ENCODE results near the gene CCDC107.
A peak's percentile ranks its signal among the peaks of the same experiment; 100 is the strongest.
"Not testable (repeated sequence)": the region's sequence is repeated elsewhere in the genome, so short reads cannot be mapped to it uniquely, and the experiment has no call there.

The CCDC107 gene

GRCh38 chr9:35658137-35658967, at the start of gene CCDC107:
CCDC107 (plus strand) TSS chr9:35658292; CDS start chr9:35658380, 88 bp downstream.
- peak; percentile 86 for DNase-seq

GRCh38 chr9:35609001-35609819, 48.9 kb upstream of the CCDC107 start:
- no peak for DNase-seq

- DNase-seq, result no peak
Measured at GRCh38 chr9:35609820-35610163, 48.3 kb upstream of the CCDC107 start.

- peak; percentile 73 for DNase-seq
Measured at GRCh38 chr9:35611230-35611797, 46.8 kb upstream of the CCDC107 start.

GRCh38 chr9:35612066-35612465, 46.0 kb upstream of the CCDC107 start:
- DNase-seq, result not testable (repeated sequence)

- DNase-seq, result no peak
Measured at GRCh38 chr9:35612843-35613242, 45.2 kb upstream of the CCDC107 start.

GRCh38 chr9:35615981-35616680, 42.0 kb upstream of the CCDC107 start:
- DNase-seq, result no peak

- peak; percentile 83 for DNase-seq
Measured at GRCh38 chr9:35616681-35617459, 41.2 kb upstream of the CCDC107 start.

- DNase-seq, result no peak
Measured at GRCh38 chr9:35617548-35617947, 40.5 kb upstream of the CCDC107 start.

GRCh38 chr9:35618325-35618727, 39.8 kb upstream of the CCDC107 start, which contains the start of gene CD72:
CD72 (minus strand) TSS chr9:35618413; CDS start chr9:35618303, 110 bp downstream.
- DNase-seq, result no peak

GRCh38 chr9:35618854-35619799, 39.0 kb upstream of the CCDC107 start:
- DNase-seq, result peak; percentile 62

GRCh38 chr9:35619800-35620158, 38.3 kb upstream of the CCDC107 start:
- DNase-seq, result no peak

GRCh38 chr9:35627575-35627974, 30.5 kb upstream of the CCDC107 start:
- no peak for DNase-seq

GRCh38 chr9:35628389-35628991, 29.6 kb upstream of the CCDC107 start:
- DNase-seq, result no peak

GRCh38 chr9:35629597-35629996, 28.5 kb upstream of the CCDC107 start:
- no peak for DNase-seq

- DNase-seq, result no peak
Measured at GRCh38 chr9:35635730-35636129, 22.4 kb upstream of the CCDC107 start.

GRCh38 chr9:35636135-35636876, 21.8 kb upstream of the CCDC107 start:
- no peak for DNase-seq

- not testable (repeated sequence) for DNase-seq
Measured at GRCh38 chr9:35636877-35637246, 21.2 kb upstream of the CCDC107 start.

GRCh38 chr9:35637427-35637955, 20.6 kb upstream of the CCDC107 start:
- DNase-seq, result not testable (repeated sequence)

- DNase-seq, result peak; percentile 57
Measured at GRCh38 chr9:35638751-35639150, 19.3 kb upstream of the CCDC107 start.

Measured in CD4-positive, alpha-beta T cell treated with Interleukin-12 subunit alpha and Interleukin-12 subunit beta, for 1 hour (primary cell).